Measurements from ENCODE around the gene TTLL6.

The TTLL6 gene

GRCh38 chr17:48715496-48716399, 101.3 kb downstream of the TTLL6 start:
- Histone ChIP-seq H3K9ac (ENCODE audit: low read depth, low read length, poor library complexity, severe bottlenecking) (no peak overlapping the region), H3K4me2 (ENCODE audit: low read depth, low read length, poor library complexity, severe bottlenecking) (peak overlapping the region; percentile 52), H3K9me2 (replicated peaks; ENCODE audit: low read depth, low read length) (no peaks in the 10 kb centered on the region), H3K36me3 (ENCODE audit: insufficient read depth, low read length) (no peaks in the 10 kb centered on the region), H3K9me3 (ENCODE audit: insufficient read depth, low read depth, low read length) (no peaks in the 10 kb centered on the region), H3K27me3 (ENCODE audit: insufficient read depth, low read length, poor library complexity, severe bottlenecking) (no peaks in the 10 kb centered on the region), H3K79me2 (ENCODE audit: insufficient read depth, low read length) (no peaks in the 10 kb centered on the region), H2AFZ (ENCODE audit: low read length) (peak overlapping the region; percentile 98), H3K4me3 (ENCODE audit: low read length, poor library complexity, severe bottlenecking) (no peak overlapping the region), H4K20me1 (ENCODE audit: insufficient read depth, low read length, poor library complexity, severe bottlenecking) (no peaks in the 10 kb centered on the region), H3F3A (ENCODE audit: low read depth) (no peaks in the 10 kb centered on the region), H3K4me1 (ENCODE audit: insufficient read depth, low read length, poor library complexity, severe bottlenecking) (peaks cover 12% of the 10 kb centered on the region)
- no peak for TF ChIP-seq CTCF (conservative IDR thresholded peaks at IDR 0.05; ENCODE audit: low read length)
- no peak for TF ChIP-seq EZH2phosphoT487 (IDR thresholded peaks at IDR 0.05; ENCODE audit: borderline replicate concordance)

All from Loucy (cell line).